Mucosa of descending colon (tissue), 3 donors: Measurements from ENCODE around the gene MYO7B. TPM values are rescaled to one million over a fixed set of nuclear protein-coding genes. Genes with fewer than 3 reads are reported as not detected.

Source experiments
- ATAC-seq: fragments of 200-7000 bp; cut with Tn5 transposase; one replicate; pipeline ENCODE4 v1.9.1; 2020; ENCODE audit warnings: mild to moderate bottlenecking, moderate library complexity
- DNase-seq, 3 donors: peaks; one replicate each; pipeline ENCODE4 v3.0.0-alpha.2; 2020
- H3K36me3 ChIP-seq: fragments of 200-600 bp; one replicate; pipeline ENCODE4 v1.8.0; 2021; ENCODE audit warnings: low read depth, mild to moderate bottlenecking
- H3K4me1 ChIP-seq: fragments of 200-600 bp; one replicate; pipeline ENCODE4 v1.8.0; 2021; ENCODE audit warnings: low read depth, mild to moderate bottlenecking
- H3K4me3 ChIP-seq: fragments of 200-600 bp; one replicate; pipeline ENCODE4 v1.8.0; 2021; ENCODE audit warnings: mild to moderate bottlenecking
- H3K9me3 ChIP-seq: fragments of 200-600 bp; one replicate; pipeline ENCODE4 v1.8.0; 2021; ENCODE audit warnings: mild to moderate bottlenecking
- intact Hi-C, 2 donors: fragments of 100-400 bp; cut with DNase I in 1 of 2; cut with micrococcal nuclease in 1 of 2; formaldehyde crosslinking; loops; one replicate each; pipeline versions ENCODE4 v1.11.0 to v1.11.1; 2022; cut with DNase I, micrococcal nuclease
- total RNA-seq, 3 donors: library from RNA; stranded (reverse); fragmentation: NEBNext Ultra II Directional in 2 of 3; extraction: Animal tissue kit (Norgen Biotek cat#: 25700) in 2 of 3; gene quantifications; one replicate each; pipeline versions ENCODE4 v1.2.1 to v1.2.4, GENCODE V29; 2021 to 2023
- TF ChIP-seq, protein P1 (sequence below): fragments of 200-600 bp; IDR thresholded peaks from one replicate; pipeline ENCODE4 v1.8.0; 2022; ENCODE audit warnings: antibody characterized with exemption, mild to moderate bottlenecking
- donor health status: DM: no; HTN: no; CAD: no; lungs with moderate emphysema.
- donor health status: DM: no; HTN: no; CAD: no.
- donor health status: DM: no; HTN: yes; CAD: no.

MYO7B gene
- total RNA-seq, 3 donors from 2014 or later = 118 to 305 (median 199) TPM

DNA sequence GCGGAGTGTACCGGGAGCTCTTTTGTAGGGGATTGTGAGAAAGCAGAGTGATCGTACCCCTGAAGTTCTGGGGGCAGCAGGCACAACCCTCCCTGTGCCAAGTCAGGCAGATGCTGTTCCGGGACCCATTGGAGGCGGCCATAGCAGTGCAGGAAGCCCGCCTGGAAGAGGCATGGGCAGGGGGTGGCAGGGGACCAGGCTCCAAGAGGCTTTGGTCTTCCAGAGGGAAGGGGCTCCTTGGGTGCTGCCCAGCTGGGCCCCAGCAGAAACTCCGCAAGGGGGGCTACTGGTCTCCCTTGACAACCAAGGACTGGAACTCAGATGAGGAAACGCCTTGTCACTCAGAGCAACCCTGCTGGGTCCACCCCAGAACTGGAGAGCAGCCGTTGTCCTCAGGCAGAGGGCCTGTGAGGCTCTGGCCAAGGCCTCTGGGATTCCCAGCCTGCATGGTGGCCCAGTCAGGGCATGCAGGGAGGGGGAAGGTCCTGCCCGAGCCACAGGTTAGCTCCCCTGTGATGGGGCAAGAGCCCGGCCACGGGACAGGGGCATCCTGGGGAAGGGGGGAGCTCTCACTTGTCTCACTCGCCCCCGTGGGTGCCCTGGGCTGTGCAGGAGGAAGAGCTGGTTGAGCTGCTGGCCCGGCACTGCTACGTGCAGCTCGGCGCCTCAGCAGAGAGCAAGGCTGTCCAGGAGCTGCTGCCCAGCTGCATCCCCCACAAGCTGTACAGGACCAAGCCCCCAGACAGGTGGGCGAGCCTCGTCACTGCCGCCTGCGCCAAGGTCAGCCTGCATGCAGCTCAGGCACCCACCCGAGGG, 89.5 kb downstream of the MYO7B start:
- TF ChIP-seq, protein P1, sequence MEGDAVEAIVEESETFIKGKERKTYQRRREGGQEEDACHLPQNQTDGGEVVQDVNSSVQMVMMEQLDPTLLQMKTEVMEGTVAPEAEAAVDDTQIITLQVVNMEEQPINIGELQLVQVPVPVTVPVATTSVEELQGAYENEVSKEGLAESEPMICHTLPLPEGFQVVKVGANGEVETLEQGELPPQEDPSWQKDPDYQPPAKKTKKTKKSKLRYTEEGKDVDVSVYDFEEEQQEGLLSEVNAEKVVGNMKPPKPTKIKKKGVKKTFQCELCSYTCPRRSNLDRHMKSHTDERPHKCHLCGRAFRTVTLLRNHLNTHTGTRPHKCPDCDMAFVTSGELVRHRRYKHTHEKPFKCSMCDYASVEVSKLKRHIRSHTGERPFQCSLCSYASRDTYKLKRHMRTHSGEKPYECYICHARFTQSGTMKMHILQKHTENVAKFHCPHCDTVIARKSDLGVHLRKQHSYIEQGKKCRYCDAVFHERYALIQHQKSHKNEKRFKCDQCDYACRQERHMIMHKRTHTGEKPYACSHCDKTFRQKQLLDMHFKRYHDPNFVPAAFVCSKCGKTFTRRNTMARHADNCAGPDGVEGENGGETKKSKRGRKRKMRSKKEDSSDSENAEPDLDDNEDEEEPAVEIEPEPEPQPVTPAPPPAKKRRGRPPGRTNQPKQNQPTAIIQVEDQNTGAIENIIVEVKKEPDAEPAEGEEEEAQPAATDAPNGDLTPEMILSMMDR = no peak
- Histone ChIP-seq H3K36me3 (no peaks in the 10 kb centered on the region), H3K4me3 (no peak overlapping the region), H3K4me1 (no peaks in the 10 kb centered on the region), H3K9me3 (no peaks in the 10 kb centered on the region)
- DNase-seq (no peak), ATAC-seq (no peak)
- intact Hi-C loops = no loop called here

DNA sequence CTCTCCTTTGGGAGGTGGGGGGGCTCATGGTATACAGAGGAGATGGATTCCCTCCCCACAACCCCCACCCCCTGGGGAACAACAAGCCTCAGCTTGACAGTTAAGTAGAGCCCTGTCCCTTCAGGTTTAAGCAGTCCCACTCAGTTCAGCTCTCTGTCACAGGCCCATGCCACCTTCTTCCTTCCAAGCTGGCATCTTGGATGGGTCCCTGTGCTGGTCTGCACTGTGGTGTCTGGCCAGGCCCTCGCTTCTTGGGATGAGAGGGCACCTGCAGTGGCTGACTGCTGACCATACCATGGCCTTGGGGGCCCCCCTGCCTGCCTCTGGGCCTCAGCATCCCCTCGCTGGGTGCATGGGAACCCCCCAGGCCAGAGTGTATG, 90.1 kb downstream of the MYO7B start:
- H3K36me3 ChIP-seq = no peaks in the 10 kb centered on the region
- TF ChIP-seq, protein P1 = no peak
- no peak overlapping the region for H3K4me3 ChIP-seq
- ATAC-seq (no peak), DNase-seq (no peak)
- intact Hi-C loops = no loop called here
- no peaks in the 10 kb centered on the region for H3K4me1 ChIP-seq
- no peaks in the 10 kb centered on the region for H3K9me3 ChIP-seq

DNA sequence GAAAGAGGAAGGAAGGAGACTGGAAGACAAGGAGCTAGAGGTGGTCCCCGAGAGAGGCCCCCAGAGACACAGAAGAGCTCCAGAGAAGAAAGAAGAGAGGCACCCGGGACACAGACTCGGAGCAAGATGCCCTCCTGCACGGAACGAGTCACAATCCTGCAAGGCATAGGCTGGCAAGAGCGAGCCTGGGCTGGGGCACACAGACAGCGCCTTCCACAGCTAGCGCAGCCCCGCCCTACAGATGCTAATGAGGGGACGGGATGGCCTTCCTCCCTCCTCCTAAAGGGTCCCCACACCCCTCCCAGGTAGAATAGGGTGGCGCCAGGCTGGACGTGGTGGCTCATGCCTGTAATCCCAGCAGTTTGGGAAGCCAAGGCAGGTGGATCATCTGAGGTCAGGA, 90.7 kb downstream of the MYO7B start:
- Histone ChIP-seq H3K4me3 (no peak overlapping the region), H3K36me3 (no peaks in the 10 kb centered on the region), H3K9me3 (no peaks in the 10 kb centered on the region), H3K4me1 (no peaks in the 10 kb centered on the region)
- peak in 2 of 3 donors; percentile 20 to 40 for DNase-seq
- TF ChIP-seq, protein P1 = no peak
- no peak for ATAC-seq
- intact Hi-C loops = no loop called here

DNA sequence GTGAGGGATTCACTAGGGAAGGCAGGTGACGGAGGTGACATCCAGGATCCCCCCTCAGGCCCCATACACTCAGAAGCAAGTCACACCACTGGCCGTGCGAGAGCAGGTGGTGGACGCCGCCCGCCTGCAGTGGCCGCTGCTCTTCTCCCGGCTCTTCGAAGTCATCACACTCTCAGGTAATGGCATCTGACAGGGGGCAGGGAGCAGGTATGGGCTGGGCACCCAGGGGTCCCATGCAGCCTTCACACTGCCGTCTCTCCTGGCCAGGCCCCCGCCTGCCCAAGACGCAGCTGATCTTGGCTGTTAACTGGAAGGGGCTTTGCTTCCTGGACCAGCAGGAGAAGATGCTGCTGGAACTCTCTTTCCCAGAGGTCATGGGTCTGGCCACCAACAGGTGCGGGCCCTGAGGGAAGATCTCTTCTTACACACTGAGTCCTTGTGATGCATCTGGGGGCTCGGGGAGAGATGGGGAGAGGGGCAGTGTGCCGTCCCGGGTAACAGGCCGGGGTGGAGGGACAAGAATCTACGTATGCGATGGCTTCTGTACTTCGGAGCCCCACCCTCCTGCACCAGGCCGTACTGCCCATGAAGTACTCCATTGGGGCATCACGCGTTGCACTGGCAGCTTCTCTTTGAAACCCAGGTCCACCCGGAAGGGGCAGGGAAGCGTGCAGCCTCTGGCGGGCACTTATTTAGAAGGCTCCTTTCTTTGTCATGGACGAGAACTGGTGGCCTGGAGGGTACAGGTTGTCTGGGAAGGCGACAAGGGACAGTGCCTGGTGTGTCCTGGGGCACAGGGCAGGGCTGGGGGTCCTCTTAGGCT, 91.6 kb downstream of the MYO7B start:
- H3K4me3 ChIP-seq = no peak overlapping the region
- peak in 1 of 3 donors; percentile 36 for DNase-seq
- intact Hi-C loops = no loop called here
- ATAC-seq = no peak
- H3K9me3 ChIP-seq = no peaks in the 10 kb centered on the region
- H3K36me3 ChIP-seq = no peaks in the 10 kb centered on the region
- TF ChIP-seq, protein P1 = no peak
- H3K4me1 ChIP-seq = no peaks in the 10 kb centered on the region

DNA sequence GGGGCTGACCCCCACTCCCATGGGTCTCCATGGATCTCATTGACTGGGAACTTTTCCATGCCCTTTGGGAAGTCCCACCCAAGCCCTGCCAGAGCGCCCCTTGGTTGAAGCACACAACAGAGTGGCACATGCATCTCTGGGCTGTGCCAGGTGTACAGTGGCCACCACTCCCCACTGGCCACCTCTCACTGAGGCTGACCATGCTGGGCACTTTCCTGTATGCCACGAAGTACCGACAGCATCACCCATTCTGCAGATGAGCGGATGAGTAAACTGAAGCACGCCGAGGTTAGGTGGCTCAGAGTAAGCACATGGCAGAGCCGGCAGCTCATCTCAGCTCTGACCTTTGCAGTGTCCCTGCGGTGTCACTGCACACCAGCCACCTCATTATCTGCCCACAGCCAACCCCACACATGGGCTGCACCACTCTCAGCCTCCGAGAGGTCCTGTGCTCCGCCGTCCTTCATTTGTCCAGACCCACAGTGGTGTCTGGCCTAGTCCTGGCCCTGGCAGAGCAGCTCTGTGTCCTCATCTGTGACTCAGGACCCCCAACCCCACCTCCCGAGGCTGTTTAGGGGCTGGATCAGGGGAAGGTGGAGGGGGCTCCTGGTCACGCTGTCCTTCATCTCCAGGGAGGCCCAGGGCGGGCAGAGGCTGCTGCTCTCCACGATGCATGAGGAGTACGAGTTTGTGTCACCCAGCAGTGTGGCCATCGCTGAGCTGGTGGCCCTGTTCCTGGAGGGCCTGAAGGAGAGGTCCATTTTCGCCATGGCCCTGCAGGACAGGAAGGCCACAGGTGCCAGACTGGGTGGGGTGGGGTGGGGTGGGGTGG, 92.5 kb downstream of the MYO7B start:
- TF ChIP-seq, protein P1 = no peak
- Histone ChIP-seq H3K4me3 (no peak overlapping the region), H3K4me1 (no peaks in the 10 kb centered on the region), H3K9me3 (no peaks in the 10 kb centered on the region), H3K36me3 (no peaks in the 10 kb centered on the region)
- no peak for ATAC-seq
- peak in 2 of 3 donors; percentile 24 to 30 for DNase-seq
- intact Hi-C loops = no loop called here
